MM.1S (cell line): ENCODE results near the gene HERPUD2.

Source experiments
- DNase-seq: peaks from one replicate; pipeline ENCODE4 v3.0.0-alpha.2; 2015
- H2AFZ ChIP-seq: fragments of 300-600 bp; sonication (generic); 2 replicates; pipeline ENCODE4 v1.6.0; 2016; ENCODE audit warnings: antibody characterized with exemption, low read length
- H3F3A ChIP-seq: fragments of 300-600 bp; sonication (generic); 2 replicates; pipeline ENCODE4 v1.6.1; 2016; ENCODE audit warnings: mild to moderate bottlenecking, antibody characterized with exemption, low read length, moderate library complexity, mixed read lengths; ENCODE audit not compliant: insufficient read depth
- H3K27ac ChIP-seq: fragments of 300-600 bp; sonication (generic); 2 replicates; pipeline ENCODE4 v1.5.1; 2016; ENCODE audit warnings: mild to moderate bottlenecking, low read length
- H3K27me3 ChIP-seq: fragments of 300-600 bp; sonication (generic); replicated peaks from 2 replicates; pipeline ENCODE4 v1.6.0; 2016; ENCODE audit warnings: low read length; ENCODE audit not compliant: insufficient read depth
- H3K36me3 ChIP-seq: fragments of 300-600 bp; sonication (generic); replicated peaks from 2 replicates; pipeline ENCODE4 v1.6.1; 2016; ENCODE audit warnings: mild to moderate bottlenecking, low read length, mixed read lengths; ENCODE audit not compliant: insufficient read depth
- H3K4me1 ChIP-seq: fragments of 300-600 bp; sonication (generic); 2 replicates; pipeline ENCODE4 v1.6.1; 2016; ENCODE audit warnings: low read length, mixed read lengths
- H3K4me2 ChIP-seq: fragments of 300-600 bp; sonication (generic); 2 replicates; pipeline ENCODE4 v1.6.0; 2016; ENCODE audit warnings: low read depth, low read length
- H3K4me3 ChIP-seq: fragments of 300-600 bp; sonication (generic); 2 replicates; pipeline ENCODE4 v1.5.1; 2016; ENCODE audit warnings: low read length, mixed read lengths
- H3K79me2 ChIP-seq: fragments of 300-600 bp; sonication (generic); 2 replicates; pipeline ENCODE4 v1.6.1; 2016; ENCODE audit warnings: mixed run types, low read length, mixed read lengths
- H3K9ac ChIP-seq: fragments of 300-600 bp; sonication (generic); 2 replicates; pipeline ENCODE4 v1.6.1; 2016; ENCODE audit warnings: low read length, mixed read lengths
- H3K9me2 ChIP-seq: fragments of 300-600 bp; sonication (generic); replicated peaks from 2 replicates; pipeline ENCODE4 v1.6.1; 2016; ENCODE audit warnings: mild to moderate bottlenecking, low read length, mixed read lengths; ENCODE audit not compliant: insufficient read depth
- H3K9me3 ChIP-seq: fragments of 300-600 bp; sonication (generic); replicated peaks from 2 replicates; pipeline ENCODE4 v1.6.1; 2016; ENCODE audit warnings: mild to moderate bottlenecking, low read length, mixed read lengths; ENCODE audit not compliant: insufficient read depth
- H4K20me1 ChIP-seq: fragments of 300-600 bp; sonication (generic); 2 replicates; pipeline ENCODE4 v1.6.1; 2016; ENCODE audit warnings: mild to moderate bottlenecking, low read length, moderate library complexity, mixed read lengths; ENCODE audit not compliant: insufficient read depth
- CTCF ChIP-seq: fragments of 300-600 bp; sonication (generic); IDR thresholded peaks from 2 replicates; pipeline ENCODE4 v1.5.1; 2016; ENCODE audit warnings: antibody characterized with exemption, low read length, mixed read lengths
- EZH2 ChIP-seq: fragments of 300-600 bp; sonication (generic); optimal IDR thresholded peaks from 2 replicates; pipeline ENCODE3; 2017; ENCODE audit warnings: low read depth, mild to moderate bottlenecking, antibody characterized with exemption, low read length, mixed read lengths
- EZH2phosphoT487 ChIP-seq: fragments of 300-600 bp; sonication (generic); IDR thresholded peaks from 2 replicates; pipeline ENCODE4 v1.6.1; 2018; ENCODE audit warnings: antibody characterized with exemption, low read length

Gene HERPUD2

GRCh38 chr7:35712563-35713226, 17.8 kb upstream of the HERPUD2 start:
- H3K4me1 ChIP-seq: peaks cover 18% of the 10 kb centered on the region
- H3K36me3 ChIP-seq: no peaks in the 10 kb centered on the region
- no peak overlapping the region for H3K4me2 ChIP-seq
- no peak for DNase-seq
- no peak overlapping the region for H3K4me3 ChIP-seq
- no peak for TF ChIP-seq EZH2phosphoT487
- TF ChIP-seq EZH2: no peak
- no peak for TF ChIP-seq CTCF
- no peak overlapping the region for H2AFZ ChIP-seq
- no peaks in the 10 kb centered on the region for H3K79me2 ChIP-seq
- no peaks in the 10 kb centered on the region for H4K20me1 ChIP-seq
- no peaks in the 10 kb centered on the region for H3K9me3 ChIP-seq
- no peak overlapping the region for H3K9ac ChIP-seq
- H3K27ac ChIP-seq: no peak overlapping the region
- no peaks in the 10 kb centered on the region for H3K27me3 ChIP-seq
- H3K9me2 ChIP-seq: no peaks in the 10 kb centered on the region
- H3F3A ChIP-seq: peaks cover 6% of the 10 kb centered on the region; the same call in 1 of the 2 replicates

DNA sequence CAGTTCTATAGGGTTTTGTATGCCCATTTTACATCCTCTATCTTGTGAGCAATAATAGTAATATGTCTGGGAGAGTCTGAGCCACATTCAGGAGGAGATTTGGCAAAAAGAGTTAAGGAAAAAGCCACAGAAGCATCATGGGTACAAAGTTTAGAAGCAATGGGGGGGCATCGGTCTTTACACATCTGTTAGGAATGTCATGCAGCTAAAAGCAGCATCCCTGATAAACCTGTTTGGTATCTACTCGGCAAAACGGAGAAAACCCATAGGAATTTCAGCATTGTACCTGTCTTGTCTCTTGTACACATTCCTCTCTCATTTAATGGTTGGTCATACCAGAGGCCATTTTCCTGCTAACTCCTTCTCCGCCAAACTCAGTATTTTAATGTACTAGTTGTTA, 12.5 kb upstream of the HERPUD2 start:
- H3K27ac ChIP-seq: no peak overlapping the region
- no peak for TF ChIP-seq CTCF
- no peak for TF ChIP-seq EZH2
- no peak for TF ChIP-seq EZH2phosphoT487
- DNase-seq: no peak
- no peaks in the 10 kb centered on the region for H3K27me3 ChIP-seq
- H3K4me3 ChIP-seq: no peak overlapping the region
- no peak overlapping the region for H3K9ac ChIP-seq
- no peaks in the 10 kb centered on the region for H3K9me2 ChIP-seq
- no peaks in the 10 kb centered on the region for H3K79me2 ChIP-seq
- H4K20me1 ChIP-seq: no peaks in the 10 kb centered on the region
- H3K4me1 ChIP-seq: peaks cover 9% of the 10 kb centered on the region
- H3K36me3 ChIP-seq: no peaks in the 10 kb centered on the region
- peaks cover 6% of the 10 kb centered on the region; the same call in 1 of the 2 replicates for H3F3A ChIP-seq
- no peaks in the 10 kb centered on the region for H3K9me3 ChIP-seq
- H3K4me2 ChIP-seq: no peak overlapping the region
- no peak overlapping the region for H2AFZ ChIP-seq

- Histone ChIP-seq H3K27me3 (no peaks in the 10 kb centered on the region), H3K9me2 (no peaks in the 10 kb centered on the region), H3K9ac (no peak overlapping the region), H3K4me2 (no peak overlapping the region), H3F3A (peaks cover 6% of the 10 kb centered on the region; the same call in 1 of the 2 replicates), H3K36me3 (no peaks in the 10 kb centered on the region), H3K27ac (no peak overlapping the region), H3K79me2 (no peaks in the 10 kb centered on the region), H3K9me3 (no peaks in the 10 kb centered on the region), H3K4me3 (no peak overlapping the region), H3K4me1 (peaks cover 15% of the 10 kb centered on the region), H4K20me1 (no peaks in the 10 kb centered on the region), H2AFZ (no peak overlapping the region)
- no peak for DNase-seq
- no peak for TF ChIP-seq CTCF
- TF ChIP-seq EZH2phosphoT487: no peak
- TF ChIP-seq EZH2: no peak
Observed at GRCh38 chr7:35705932-35706461, 11.1 kb upstream of the HERPUD2 start.
